Right cardiac atrium (tissue), 5 donors: ENCODE data around the gene CYP2D6. TPM values are rescaled to one million over a fixed set of nuclear protein-coding genes. Genes with fewer than 3 reads are reported as not detected.
"Not testable (repeated sequence)": the region's sequence is repeated elsewhere in the genome, so short reads cannot be mapped to it uniquely, and the experiment has no call there.

Experiments used
- ATAC-seq, 2 donors: fragments of 200-7000 bp; cut with Tn5 transposase; one replicate each; pipeline versions ENCODE4 v1.8.0 to v1.9.1; 2020; ENCODE audit warnings: moderate library complexity in 2 of 2, mild to moderate bottlenecking in 1 of 2
- DNase-seq, 3 donors: peaks; one replicate each; pipeline ENCODE4 v3.0.0-alpha.2; 2020
- H3K27ac ChIP-seq: one replicate; pipeline ENCODE4 v1.5.1; 2013; ENCODE audit warnings: mild to moderate bottlenecking, low read length, control low read depth, moderate library complexity
- H3K27me3 ChIP-seq: one replicate; pipeline ENCODE4 v1.6.1; 2013; ENCODE audit not compliant: control insufficient read depth, insufficient read depth
- H3K4me1 ChIP-seq: one replicate; pipeline ENCODE4 v1.6.1; 2013; ENCODE audit warnings: low read length; ENCODE audit not compliant: control insufficient read depth, insufficient read depth
- H3K4me3 ChIP-seq: one replicate; pipeline ENCODE4 v1.5.1; 2013; ENCODE audit warnings: low read length, control low read depth
- H3K9me3 ChIP-seq: one replicate; pipeline ENCODE4 v1.6.1; 2013; ENCODE audit warnings: low read length; ENCODE audit not compliant: control insufficient read depth
- WGBS: extraction: QIAGEN DNeasy Blood & Tissue Kit; methylation state at CpG from one replicate; pipeline ENCODE4 v1.1.7; 2013; 5-methylcytosine and 5-hydroxymethylcytosine counted together
- intact Hi-C, 4 donors: fragments of 100-400 bp; cut with DNase I; formaldehyde crosslinking; loops; one replicate each; pipeline versions ENCODE4 v1.11.0 to v1.14.0; 2022 to 2023
- polyA plus RNA-seq: library from polyadenylated mRNA; stranded (reverse); fragments of 200-250 nt; gene quantifications from one replicate; pipeline ENCODE4 v1.2.3, GENCODE V29; 2013
- total RNA-seq, 4 donors: library from RNA; stranded (reverse); fragmentation: NEBNext Ultra II Directional; extraction: Animal tissue kit (Norgen Biotek cat#: 25700); gene quantifications; one replicate each; pipeline ENCODE4 v1.2.1, GENCODE V29; 2021
- donor health status: healthy with polysubstance abuse.
- donor health status: DM: no; HTN: yes; CAD: no.
- donor health status: DM: no; HTN: no; CAD: no.
- donor health status: DM: no; HTN: yes; CAD: no; lungs with severe emphysema.
- donor health status: DM: yes; HTN: yes; CAD: no.

Gene CYP2D6
- total and polyA plus RNA-seq, 5 donors: 0.19 to 0.29 (median 0.24) TPM

DNA sequence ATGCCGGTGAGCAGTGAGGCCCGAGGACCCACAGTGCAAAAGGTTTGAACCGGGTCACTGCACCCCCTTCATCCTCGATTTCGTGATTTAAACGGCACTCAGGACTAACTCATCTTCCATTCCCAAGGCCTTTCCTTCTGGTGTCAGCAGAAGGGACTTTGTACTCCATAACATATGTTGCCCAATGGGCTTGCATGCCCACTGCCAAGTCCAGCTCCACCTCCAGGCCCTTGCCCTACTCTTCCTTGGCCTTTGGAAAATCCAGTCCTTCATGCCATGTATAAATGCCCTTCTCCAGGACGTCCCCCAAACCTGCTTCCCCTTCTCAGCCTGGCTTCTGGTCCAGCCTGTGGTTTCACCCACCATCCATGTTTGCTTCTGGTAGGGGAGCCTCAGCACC is 428 bp downstream of the CYP2D6 start:
- H3K27ac ChIP-seq, H3K4me1 ChIP-seq, H3K9me3 ChIP-seq, H3K4me3 ChIP-seq, ATAC-seq, H3K27me3 ChIP-seq, DNase-seq, intact Hi-C loops: not testable (repeated sequence)
- 0% methylated on average over 1 of the region's 7 CpGs for WGBS

DNA sequence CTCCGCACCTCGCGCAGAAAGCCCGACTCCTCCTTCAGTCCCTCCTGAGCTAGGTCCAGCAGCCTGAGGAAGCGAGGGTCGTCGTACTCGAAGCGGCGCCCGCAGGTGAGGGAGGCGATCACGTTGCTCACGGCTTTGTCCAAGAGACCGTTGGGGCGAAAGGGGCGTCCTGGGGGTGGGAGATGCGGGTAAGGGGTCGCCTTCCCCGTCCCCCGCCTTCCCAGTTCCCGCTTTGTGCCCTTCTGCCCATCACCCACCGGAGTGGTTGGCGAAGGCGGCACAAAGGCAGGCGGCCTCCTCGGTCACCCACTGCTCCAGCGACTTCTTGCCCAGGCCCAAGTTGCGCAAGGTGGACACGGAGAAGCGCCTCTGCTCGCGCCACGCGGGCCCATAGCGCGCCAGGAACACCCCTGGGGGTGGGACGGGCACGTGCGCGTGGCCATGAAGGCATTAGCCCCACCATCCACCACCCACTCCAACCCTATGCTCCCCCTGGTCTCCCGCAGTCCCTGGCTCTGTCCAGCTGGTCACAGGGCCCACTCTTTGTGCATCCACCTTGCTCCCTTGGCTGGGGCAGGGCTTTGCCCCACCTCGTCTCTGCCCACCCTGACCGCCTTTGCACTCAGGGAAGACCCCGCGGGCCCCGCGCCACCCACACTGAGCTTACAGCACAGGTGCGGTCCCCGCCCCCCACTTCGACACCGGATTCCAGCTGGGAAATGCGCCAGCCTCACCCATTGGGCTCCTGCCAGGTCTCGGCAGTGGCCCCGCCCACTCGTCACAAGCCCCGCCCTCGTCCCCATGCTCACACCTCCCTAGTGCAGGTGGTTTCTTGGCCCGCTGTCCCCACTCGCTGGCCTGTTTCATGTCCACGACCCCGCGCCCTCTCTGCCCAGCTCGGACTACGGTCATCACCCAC is 1.6 kb downstream of the CYP2D6 start:
- H3K27ac ChIP-seq, H3K4me1 ChIP-seq, H3K27me3 ChIP-seq, H3K9me3 ChIP-seq, H3K4me3 ChIP-seq, intact Hi-C loops: not testable (repeated sequence)
- DNase-seq (peak in 1 of 3 donors; percentile 62), ATAC-seq (peak; percentile 7 to 8)
- WGBS: 63% methylated on average over 65 of the region's 65 CpGs

DNA sequence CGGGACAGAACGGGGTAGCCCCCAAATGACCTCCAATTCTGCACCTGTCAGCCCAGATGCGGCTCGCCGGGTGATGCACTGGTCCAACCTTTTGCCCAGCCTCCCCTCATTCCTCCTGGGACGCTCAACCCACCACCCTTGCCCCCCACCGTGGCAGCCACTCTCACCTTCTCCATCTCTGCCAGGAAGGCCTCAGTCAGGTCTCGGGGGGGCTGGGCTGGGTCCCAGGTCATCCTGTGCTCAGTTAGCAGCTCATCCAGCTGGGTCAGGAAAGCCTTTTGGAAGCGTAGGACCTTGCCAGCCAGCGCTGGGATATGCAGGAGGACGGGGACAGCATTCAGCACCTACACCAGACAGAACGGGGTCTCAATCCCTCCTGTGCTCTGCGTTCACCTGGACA is 2.6 kb downstream of the CYP2D6 start:
- H3K9me3 ChIP-seq, H3K27me3 ChIP-seq, H3K4me3 ChIP-seq, H3K4me1 ChIP-seq, ATAC-seq, intact Hi-C loops, DNase-seq, H3K27ac ChIP-seq: not testable (repeated sequence)
- WGBS: 88% methylated on average over 13 of the region's 13 CpGs

DNA sequence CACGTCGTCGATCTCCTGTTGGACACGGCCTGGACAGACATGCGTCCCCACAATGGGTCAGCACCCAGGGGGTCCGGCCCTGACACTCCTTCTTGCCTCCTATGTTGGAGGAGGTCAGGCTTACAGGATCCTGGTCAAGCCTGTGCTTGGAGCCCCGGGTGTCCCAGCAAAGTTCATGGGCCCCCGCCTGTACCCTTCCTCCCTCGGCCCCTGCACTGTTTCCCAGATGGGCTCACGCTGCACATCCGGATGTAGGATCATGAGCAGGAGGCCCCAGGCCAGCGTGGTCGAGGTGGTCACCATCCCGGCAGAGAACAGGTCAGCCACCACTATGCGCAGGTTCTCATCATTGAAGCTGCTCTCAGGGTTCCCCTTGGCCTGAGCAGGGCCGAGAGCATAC is 3.0 kb downstream of the CYP2D6 start:
- no peaks in the 10 kb centered on the region for H3K4me1 ChIP-seq
- 86% methylated on average over 16 of the region's 16 CpGs for WGBS
- H3K4me3 ChIP-seq: no peak overlapping the region
- intact Hi-C loops: no loop called here
- H3K9me3 ChIP-seq: no peaks in the 10 kb centered on the region
- ATAC-seq: no peak
- no peak for DNase-seq
- H3K27me3 ChIP-seq: no peaks in the 10 kb centered on the region
- no peak overlapping the region for H3K27ac ChIP-seq

DNA sequence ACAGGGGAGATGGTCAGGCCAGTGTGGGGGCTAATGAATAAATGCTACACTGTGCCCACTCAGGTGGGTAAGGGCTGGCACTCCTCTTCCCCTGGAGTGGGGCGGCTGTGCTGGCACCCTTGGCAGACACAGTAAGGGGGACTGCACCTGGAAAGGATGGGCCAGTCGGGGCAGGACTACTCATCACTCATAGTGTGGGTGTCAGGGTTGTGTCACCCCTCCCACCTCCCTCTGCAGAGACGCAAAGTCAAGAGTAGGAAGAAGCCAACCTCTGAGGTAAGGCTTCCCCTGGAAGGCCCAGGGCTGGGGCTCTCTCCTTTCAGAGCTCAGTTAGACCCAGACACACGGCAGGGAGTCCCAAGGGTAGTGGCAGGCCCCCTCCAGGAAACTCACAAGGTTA is 7.1 kb downstream of the CYP2D6 start:
- H3K4me1 ChIP-seq, DNase-seq, H3K27ac ChIP-seq, H3K4me3 ChIP-seq, ATAC-seq, H3K27me3 ChIP-seq, intact Hi-C loops, H3K9me3 ChIP-seq: not testable (repeated sequence)
- no CpG with 5 or more reads among the region's 4 CpGs for WGBS

DNA sequence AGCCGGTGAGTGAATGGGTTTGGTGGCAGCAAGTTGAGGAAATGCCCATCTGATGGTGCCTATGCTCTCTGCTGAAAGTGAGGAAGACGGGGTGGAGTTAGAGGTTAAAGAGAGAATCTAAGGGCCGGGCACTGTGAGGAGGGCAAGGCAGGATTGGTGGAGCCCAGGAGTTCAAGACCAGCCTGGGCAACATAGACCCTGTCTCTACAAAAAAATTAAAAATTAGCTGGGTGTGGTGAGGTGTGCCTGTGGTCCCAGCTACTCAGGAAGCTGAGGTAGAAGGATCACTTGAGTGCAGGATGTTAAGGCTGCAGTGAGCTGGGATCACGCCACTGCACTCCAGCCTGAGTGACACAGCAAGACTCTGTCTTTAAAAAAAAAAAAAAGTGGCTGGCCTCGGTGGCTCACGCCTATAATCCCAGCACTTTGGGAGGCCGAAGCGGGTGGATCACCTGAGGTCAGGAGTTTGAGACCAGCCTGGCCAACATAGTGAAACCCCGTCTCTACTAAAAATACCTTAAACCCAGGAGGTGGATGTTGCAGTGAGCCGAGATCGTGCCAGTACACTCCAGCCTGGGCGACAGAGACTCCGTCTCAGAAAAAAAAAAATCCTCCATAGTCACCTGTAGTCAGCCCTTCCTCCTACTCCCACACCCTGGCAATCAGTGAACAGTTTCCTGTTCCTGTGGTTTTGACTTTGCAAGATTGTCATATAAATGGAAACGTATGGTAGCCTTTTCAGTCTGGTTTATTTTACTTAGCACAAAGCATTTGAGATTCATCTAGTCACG is 10.2 kb downstream of the CYP2D6 start:
- intact Hi-C loops, H3K9me3 ChIP-seq, H3K27ac ChIP-seq, DNase-seq, ATAC-seq, H3K4me1 ChIP-seq, H3K4me3 ChIP-seq, H3K27me3 ChIP-seq: not testable (repeated sequence)
- WGBS: 65% methylated on average over 15 of the region's 15 CpGs

DNA sequence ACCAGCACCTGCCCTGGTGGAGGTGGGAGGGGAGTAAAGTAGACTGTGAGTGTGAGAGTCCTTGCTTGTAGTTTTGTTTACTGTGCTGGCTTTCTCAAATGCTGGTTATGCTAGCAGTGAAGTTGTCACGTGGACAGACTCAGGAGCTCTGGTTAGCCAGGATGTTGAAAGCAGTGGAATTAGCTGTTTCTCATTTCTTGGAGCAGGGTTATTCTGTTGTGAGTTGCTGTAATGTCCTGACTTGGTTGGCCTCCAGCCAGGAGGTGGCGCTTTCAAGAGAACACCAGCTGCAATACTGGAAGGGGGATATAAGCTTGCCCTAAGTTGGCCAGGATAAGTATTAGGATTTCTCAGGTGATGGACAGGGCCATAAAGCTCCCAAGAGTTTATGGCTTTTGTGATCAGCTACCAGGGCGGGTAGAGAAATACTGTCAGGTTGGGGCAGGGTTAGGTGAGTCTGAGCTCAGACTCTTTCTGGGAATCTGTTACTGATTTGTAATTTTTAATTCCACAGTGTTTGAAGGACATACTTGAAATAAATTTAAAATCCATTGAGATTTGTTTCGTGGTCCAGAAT is 13.7 kb downstream of the CYP2D6 start:
- no peaks in the 10 kb centered on the region for H3K4me1 ChIP-seq
- 84% methylated on average over 4 of the region's 4 CpGs for WGBS
- DNase-seq (peak in 2 of 3 donors; percentile 49 to 67), ATAC-seq (no peak)
- H3K9me3 ChIP-seq: no peaks in the 10 kb centered on the region
- no peak overlapping the region for H3K27ac ChIP-seq
- intact Hi-C loops: no loop called here
- no peak overlapping the region for H3K4me3 ChIP-seq
- H3K27me3 ChIP-seq: no peaks in the 10 kb centered on the region

DNA sequence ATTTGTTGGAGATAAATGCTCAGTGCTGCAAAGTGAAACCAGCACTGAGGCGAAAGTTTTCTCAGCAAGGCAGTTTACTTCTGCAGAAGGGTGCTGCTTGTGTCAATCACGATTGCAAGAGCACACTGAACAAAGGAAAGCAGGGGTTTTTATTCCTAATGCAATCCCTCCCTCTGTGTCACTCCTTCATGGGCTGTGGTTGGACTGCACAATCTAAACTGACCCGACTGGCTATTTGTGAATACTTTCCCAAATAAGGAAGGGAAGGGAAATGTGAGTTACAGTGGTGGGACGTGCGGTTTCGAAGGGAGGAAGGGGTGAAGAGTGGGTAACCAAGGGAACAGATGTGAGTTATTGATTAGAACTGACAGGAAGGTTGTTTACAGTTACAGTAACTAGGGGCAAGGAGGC is 15.2 kb downstream of the CYP2D6 start:
- ATAC-seq, H3K9me3 ChIP-seq, H3K27ac ChIP-seq, intact Hi-C loops, DNase-seq, H3K4me1 ChIP-seq, H3K27me3 ChIP-seq, H3K4me3 ChIP-seq: not testable (repeated sequence)
- WGBS: 94% methylated on average over 6 of the region's 6 CpGs

DNA sequence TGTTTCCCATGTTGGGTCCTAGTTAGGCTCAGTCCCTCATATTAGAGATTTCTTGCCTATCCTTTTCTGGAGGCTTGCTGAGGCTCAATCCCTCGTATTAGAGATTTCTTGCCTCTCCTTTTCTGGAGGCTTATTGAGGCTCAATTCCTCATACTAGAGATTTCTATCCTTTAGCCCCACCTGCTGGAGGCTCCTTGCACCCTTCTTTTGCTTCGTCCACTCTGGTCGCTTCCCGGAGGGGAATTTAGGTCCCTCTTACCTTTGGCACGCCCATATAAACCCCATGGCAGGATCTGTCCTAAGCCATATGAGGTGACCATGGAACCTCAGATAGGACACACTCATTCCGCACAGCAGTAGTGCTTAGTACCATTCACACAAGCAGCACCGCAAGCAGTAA is 15.9 kb downstream of the CYP2D6 start:
- 90% methylated on average over 7 of the region's 7 CpGs for WGBS

DNA sequence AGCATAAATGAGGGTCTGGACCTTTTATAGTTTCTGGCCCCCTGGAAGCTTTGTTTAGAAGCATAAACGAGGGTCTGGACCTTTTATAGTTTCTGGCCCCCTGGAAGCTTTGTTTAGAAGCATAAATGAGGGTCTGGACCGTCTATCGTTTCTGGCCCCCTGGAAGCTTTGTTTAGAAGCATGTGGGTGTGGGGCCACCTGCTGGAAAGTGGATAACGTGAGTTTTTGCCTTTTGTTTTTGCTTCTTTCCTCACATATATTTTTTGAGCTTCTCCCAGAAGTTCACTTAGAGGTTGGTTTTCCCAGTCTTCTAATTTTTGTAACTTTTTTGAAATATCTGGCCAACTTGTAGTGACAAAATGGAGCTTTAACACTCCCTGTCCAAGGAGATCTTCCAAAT is 17.8 kb downstream of the CYP2D6 start:
- H3K9me3 ChIP-seq, DNase-seq, H3K4me1 ChIP-seq, H3K4me3 ChIP-seq, H3K27ac ChIP-seq, intact Hi-C loops, H3K27me3 ChIP-seq, ATAC-seq: not testable (repeated sequence)
- WGBS: 10% methylated on average over 4 of the region's 4 CpGs

More for the DNA sequence above, 15.9 kb downstream of the CYP2D6 start:
- H3K27ac ChIP-seq: no peak overlapping the region
- no peaks in the 10 kb centered on the region for H3K9me3 ChIP-seq
- H3K27me3 ChIP-seq: no peaks in the 10 kb centered on the region
- ATAC-seq (no peak), DNase-seq (no peak)
- no peak overlapping the region for H3K4me3 ChIP-seq
- no peaks in the 10 kb centered on the region for H3K4me1 ChIP-seq
- intact Hi-C loops: no loop called here

DNA sequence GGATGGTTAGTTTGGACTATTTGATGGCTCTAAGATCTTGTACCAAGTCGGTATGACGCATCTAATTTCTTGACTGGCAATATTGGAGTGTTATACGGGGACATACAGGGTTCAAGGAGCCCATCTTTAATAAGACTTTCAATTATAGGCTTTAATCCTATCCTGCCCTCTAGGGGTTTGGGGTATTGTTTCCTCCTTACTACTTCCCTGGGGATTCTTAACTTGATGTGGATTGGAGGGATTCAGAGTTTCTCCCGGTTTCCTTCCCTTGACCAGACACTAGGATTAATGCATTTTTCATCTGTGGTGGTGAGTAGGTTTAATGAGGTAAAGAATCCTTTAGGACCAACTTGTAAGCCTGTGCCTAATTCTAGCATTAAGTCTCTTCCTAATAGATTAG is 18.8 kb downstream of the CYP2D6 start:
- intact Hi-C loops: no loop called here

More for the DNA sequence above, 18.8 kb downstream of the CYP2D6 start:
- Histone ChIP-seq H3K4me1 (no peaks in the 10 kb centered on the region), H3K4me3 (no peak overlapping the region), H3K27ac (no peak overlapping the region), H3K27me3 (no peaks in the 10 kb centered on the region), H3K9me3 (no peaks in the 10 kb centered on the region)
- WGBS: 49% methylated on average over 4 of the region's 4 CpGs
- DNase-seq: no peak
- no peak for ATAC-seq
